Panc1 (cell line): ENCODE results near the gene SP4.

Source experiments
- POLR2AphosphoS5 ChIP-seq: IDR thresholded peaks from 2 replicates; pipeline ENCODE4 v1.6.1; 2012; ENCODE audit warnings: mild to moderate bottlenecking, low read depth, low read length, moderate library complexity
- SIN3A ChIP-seq: IDR thresholded peaks from 2 replicates; pipeline ENCODE4 v1.6.1; 2012; ENCODE audit warnings: low read depth, mild to moderate bottlenecking, low read length, moderate library complexity, borderline replicate concordance; ENCODE audit not compliant: insufficient read depth
- TCF7L2 ChIP-seq: IDR thresholded peaks from 2 replicates; pipeline ENCODE4 v1.6.1; 2011; ENCODE audit warnings: mild to moderate bottlenecking, low read depth, low read length, inconsistent platforms
- TF ChIP-seq, protein P1 (sequence below): fragments of 450-650 bp; IDR thresholded peaks from 2 replicates; pipeline ENCODE4 v1.5.1; 2017; ENCODE audit warnings: mild to moderate bottlenecking
- TF ChIP-seq, protein P2 (sequence below), 2 experiments: IDR thresholded peaks; 2 replicates each; pipeline ENCODE4 v1.6.1; 2011 to 2012; ENCODE audit warnings: low read depth in 2 of 2, control low read depth in 1 of 2, low read length in 1 of 2, mild to moderate bottlenecking in 1 of 2, moderate library complexity in 1 of 2; ENCODE audit not compliant: insufficient read depth in 1 of 2

DNA sequence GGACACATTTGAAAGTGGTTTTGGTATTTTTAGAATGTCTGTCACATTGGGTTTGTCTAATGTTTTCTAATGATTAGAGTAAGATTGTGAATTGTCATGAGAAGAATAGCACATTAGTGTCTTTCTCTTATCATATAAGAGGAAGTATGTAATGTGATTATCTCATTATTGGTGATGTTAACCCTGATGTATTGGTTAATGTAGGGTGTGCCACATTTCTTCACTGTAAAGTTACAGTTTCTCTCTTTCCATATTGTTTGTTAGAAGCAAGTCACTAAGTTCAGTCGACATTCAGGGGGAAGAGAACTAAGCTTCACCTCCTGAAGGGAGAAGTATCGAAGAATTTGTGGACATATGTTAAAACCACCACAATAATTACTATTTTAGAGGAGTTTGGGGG is 58.6 kb downstream of the SP4 start:
- TF ChIP-seq, protein P1, sequence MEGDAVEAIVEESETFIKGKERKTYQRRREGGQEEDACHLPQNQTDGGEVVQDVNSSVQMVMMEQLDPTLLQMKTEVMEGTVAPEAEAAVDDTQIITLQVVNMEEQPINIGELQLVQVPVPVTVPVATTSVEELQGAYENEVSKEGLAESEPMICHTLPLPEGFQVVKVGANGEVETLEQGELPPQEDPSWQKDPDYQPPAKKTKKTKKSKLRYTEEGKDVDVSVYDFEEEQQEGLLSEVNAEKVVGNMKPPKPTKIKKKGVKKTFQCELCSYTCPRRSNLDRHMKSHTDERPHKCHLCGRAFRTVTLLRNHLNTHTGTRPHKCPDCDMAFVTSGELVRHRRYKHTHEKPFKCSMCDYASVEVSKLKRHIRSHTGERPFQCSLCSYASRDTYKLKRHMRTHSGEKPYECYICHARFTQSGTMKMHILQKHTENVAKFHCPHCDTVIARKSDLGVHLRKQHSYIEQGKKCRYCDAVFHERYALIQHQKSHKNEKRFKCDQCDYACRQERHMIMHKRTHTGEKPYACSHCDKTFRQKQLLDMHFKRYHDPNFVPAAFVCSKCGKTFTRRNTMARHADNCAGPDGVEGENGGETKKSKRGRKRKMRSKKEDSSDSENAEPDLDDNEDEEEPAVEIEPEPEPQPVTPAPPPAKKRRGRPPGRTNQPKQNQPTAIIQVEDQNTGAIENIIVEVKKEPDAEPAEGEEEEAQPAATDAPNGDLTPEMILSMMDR, result no peak
- TF ChIP-seq, protein P2, sequence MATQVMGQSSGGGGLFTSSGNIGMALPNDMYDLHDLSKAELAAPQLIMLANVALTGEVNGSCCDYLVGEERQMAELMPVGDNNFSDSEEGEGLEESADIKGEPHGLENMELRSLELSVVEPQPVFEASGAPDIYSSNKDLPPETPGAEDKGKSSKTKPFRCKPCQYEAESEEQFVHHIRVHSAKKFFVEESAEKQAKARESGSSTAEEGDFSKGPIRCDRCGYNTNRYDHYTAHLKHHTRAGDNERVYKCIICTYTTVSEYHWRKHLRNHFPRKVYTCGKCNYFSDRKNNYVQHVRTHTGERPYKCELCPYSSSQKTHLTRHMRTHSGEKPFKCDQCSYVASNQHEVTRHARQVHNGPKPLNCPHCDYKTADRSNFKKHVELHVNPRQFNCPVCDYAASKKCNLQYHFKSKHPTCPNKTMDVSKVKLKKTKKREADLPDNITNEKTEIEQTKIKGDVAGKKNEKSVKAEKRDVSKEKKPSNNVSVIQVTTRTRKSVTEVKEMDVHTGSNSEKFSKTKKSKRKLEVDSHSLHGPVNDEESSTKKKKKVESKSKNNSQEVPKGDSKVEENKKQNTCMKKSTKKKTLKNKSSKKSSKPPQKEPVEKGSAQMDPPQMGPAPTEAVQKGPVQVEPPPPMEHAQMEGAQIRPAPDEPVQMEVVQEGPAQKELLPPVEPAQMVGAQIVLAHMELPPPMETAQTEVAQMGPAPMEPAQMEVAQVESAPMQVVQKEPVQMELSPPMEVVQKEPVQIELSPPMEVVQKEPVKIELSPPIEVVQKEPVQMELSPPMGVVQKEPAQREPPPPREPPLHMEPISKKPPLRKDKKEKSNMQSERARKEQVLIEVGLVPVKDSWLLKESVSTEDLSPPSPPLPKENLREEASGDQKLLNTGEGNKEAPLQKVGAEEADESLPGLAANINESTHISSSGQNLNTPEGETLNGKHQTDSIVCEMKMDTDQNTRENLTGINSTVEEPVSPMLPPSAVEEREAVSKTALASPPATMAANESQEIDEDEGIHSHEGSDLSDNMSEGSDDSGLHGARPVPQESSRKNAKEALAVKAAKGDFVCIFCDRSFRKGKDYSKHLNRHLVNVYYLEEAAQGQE (IDR thresholded peaks at IDR 0.05; ENCODE audit: insufficient read depth in 1 of 2, low read depth in 2 of 2, low read length in 1 of 2), result no peak
- no peak for TF ChIP-seq POLR2AphosphoS5
- TF ChIP-seq SIN3A, result no peak
- TF ChIP-seq TCF7L2, result no peak
